ENCODE data around the gene DCAKD. TPM values are rescaled to one million over a fixed set of nuclear protein-coding genes. Genes with fewer than 3 reads are reported as not detected.
A peak's percentile ranks its signal among the peaks of the same experiment; 100 is the strongest.

Gene DCAKD
- total and polyA plus RNA-seq, 10 of the 15 experiments (the other 5 are each of a cell fraction or from before 2014, with no cell fraction given), result 11.6 to 62.7 (median 38.3) TPM

GRCh38 chr17:45090711-45091110, 39.3 kb upstream of the DCAKD start (continued):
- TF ChIP-seq, protein P1, sequence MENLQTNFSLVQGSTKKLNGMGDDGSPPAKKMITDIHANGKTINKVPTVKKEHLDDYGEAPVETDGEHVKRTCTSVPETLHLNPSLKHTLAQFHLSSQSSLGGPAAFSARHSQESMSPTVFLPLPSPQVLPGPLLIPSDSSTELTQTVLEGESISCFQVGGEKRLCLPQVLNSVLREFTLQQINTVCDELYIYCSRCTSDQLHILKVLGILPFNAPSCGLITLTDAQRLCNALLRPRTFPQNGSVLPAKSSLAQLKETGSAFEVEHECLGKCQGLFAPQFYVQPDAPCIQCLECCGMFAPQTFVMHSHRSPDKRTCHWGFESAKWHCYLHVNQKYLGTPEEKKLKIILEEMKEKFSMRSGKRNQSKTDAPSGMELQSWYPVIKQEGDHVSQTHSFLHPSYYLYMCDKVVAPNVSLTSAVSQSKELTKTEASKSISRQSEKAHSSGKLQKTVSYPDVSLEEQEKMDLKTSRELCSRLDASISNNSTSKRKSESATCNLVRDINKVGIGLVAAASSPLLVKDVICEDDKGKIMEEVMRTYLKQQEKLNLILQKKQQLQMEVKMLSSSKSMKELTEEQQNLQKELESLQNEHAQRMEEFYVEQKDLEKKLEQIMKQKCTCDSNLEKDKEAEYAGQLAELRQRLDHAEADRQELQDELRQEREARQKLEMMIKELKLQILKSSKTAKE (IDR thresholded peaks at IDR 0.05; ENCODE audit: low read depth, poor library complexity, severe bottlenecking), result no peak
- TF ChIP-seq, protein P2, sequence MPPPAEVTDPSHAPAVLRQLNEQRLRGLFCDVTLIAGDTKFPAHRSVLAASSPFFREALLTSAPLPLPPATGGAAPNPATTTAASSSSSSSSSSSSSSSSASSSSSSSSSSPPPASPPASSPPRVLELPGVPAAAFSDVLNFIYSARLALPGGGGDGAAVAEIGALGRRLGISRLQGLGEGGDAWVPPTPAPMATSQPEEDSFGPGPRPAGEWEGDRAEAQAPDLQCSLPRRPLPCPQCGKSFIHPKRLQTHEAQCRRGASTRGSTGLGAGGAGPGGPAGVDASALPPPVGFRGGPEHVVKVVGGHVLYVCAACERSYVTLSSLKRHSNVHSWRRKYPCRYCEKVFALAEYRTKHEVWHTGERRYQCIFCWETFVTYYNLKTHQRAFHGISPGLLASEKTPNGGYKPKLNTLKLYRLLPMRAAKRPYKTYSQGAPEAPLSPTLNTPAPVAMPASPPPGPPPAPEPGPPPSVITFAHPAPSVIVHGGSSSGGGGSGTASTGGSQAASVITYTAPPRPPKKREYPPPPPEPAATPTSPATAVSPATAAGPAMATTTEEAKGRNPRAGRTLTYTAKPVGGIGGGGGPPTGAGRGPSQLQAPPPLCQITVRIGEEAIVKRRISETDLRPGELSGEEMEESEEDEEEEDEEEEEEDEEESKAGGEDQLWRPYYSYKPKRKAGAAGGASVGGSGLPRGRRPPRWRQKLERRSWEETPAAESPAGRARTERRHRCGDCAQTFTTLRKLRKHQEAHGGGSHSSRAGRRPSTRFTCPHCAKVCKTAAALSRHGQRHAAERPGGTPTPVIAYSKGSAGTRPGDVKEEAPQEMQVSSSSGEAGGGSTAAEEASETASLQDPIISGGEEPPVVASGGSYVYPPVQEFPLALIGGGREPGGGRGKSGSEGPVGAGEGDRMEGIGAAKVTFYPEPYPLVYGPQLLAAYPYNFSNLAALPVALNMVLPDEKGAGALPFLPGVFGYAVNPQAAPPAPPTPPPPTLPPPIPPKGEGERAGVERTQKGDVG (CRISPR knock-in tag; IDR thresholded peaks at IDR 0.05), result no peak

- intact Hi-C loops (cut with micrococcal nuclease; ENCODE audit: unreplicated experiment), result no loop called here
- in situ Hi-C loops (cut with MboI), result no loop called here
- Histone ChIP-seq H2AFZ (ENCODE audit: control insufficient read depth, low read depth, low read length) (no peak overlapping the region), H3K9me3 (replicated peaks; ENCODE audit: control insufficient read depth, insufficient read depth, low read length) (no peaks in the 10 kb centered on the region), H3K79me2 (ENCODE audit: control insufficient read depth, insufficient read depth, low read length) (no peaks in the 10 kb centered on the region), H3K27ac (ENCODE audit: control insufficient read depth, insufficient read depth) (no peak overlapping the region), H3K9ac (ENCODE audit: control insufficient read depth, insufficient read depth, low read length) (no peak overlapping the region), H3K4me3 (no peak overlapping the region), H3K27me3 (replicated peaks in 1 of 2; ENCODE audit: control insufficient read depth in 2 of 2, insufficient read depth in 2 of 2, low read length in 1 of 2) (no peaks in the 10 kb centered on the region), H4K20me1 (ENCODE audit: control insufficient read depth, insufficient read depth) (no peaks in the 10 kb centered on the region), H3K4me2 (ENCODE audit: control insufficient read depth, insufficient read depth) (no peak overlapping the region), H3K4me1 (ENCODE audit: control insufficient read depth, insufficient read depth, low read length) (peaks cover 6% of the 10 kb centered on the region), H3K36me3 (ENCODE audit: control insufficient read depth in 2 of 2, insufficient read depth in 2 of 2, low read length in 1 of 2) (peaks cover 30 to 47% of the 10 kb centered on the region in 2 experiments)
- POLR2A ChIA-PET, result interaction anchor here (0.7 to 1.2 kb wide), 2 partner anchors 21 to 38 kb away, joined by 3 to 5 read pairs; no protein-coding TSS in a partner anchor
- DNase-seq (ENCODE audit: low read depth, low spot score) (no peak), FAIRE-seq (no peak), ATAC-seq (no peak)
- SMC1A ChIA-PET (ENCODE audit: uncharacterized antibody, unreplicated experiment), result interaction anchor here (1.0 to 1.6 kb wide), 2 partner anchors 15 to 22 kb away, joined by 4 read pairs; no protein-coding TSS in a partner anchor
- TF ChIP-seq RUNX3 (IDR thresholded peaks at IDR 0.05; ENCODE audit: low read length), result peak; percentile 48; the same call in 1 of the 2 replicates
- no peak for TF ChIP-seq MEF2B (IDR thresholded peaks at IDR 0.05; ENCODE audit: partially characterized antibody, poor library complexity, severe bottlenecking)
- CTCF ChIA-PET, result interaction anchor here (0.7 kb wide), 1 partner anchor 168 kb away, joined by 5 read pairs; no protein-coding TSS in a partner anchor
- WGBS (ENCODE audit: insufficient coverage, insufficient replicate concordance, low lambda C conversion rate, missing lambda C conversion rate), result 17% methylated on average over 3 of the region's 3 CpGs
- BruUV-seq (replicated peaks), result TSS peak; percentile 55
- RAD21 ChIA-PET (ENCODE audit: unreplicated experiment), result interaction anchor here (0.6 kb wide), 1 partner anchor 26 kb away, joined by 3 read pairs; no protein-coding TSS in a partner anchor
These were observed 37.3 kb upstream of the DCAKD start for GRCh38 chr17:45088741-45089140.
